PFSK-1 (cell line): ENCODE results near the gene CYB5D1.

Experiments
- FOXP2 ChIP-seq: optimal IDR thresholded peaks from 2 replicates; pipeline ENCODE3; 2011; ENCODE audit warnings: borderline replicate concordance, control low read depth, inconsistent platforms; ENCODE audit not compliant: insufficient read depth; ENCODE audit errors: extremely low read length, extremely low read depth
- POLR2AphosphoS5 ChIP-seq: IDR thresholded peaks from 2 replicates; pipeline ENCODE4 v1.6.1; 2012; ENCODE audit warnings: low read depth, mild to moderate bottlenecking, control low read depth, low read length, moderate library complexity
- REST ChIP-seq, 2 experiments: IDR thresholded peaks; 2 replicates each; pipeline versions ENCODE4 v1.6.1 to v1.8.0; 2011 to 2012; ENCODE audit warnings: low read depth in 2 of 2, low read length in 2 of 2, control low read depth in 1 of 2, inconsistent platforms in 1 of 2, mild to moderate bottlenecking in 1 of 2, moderate library complexity in 1 of 2; ENCODE audit not compliant: insufficient read depth in 1 of 2
- SIN3A ChIP-seq: IDR thresholded peaks from 2 replicates; pipeline ENCODE4 v1.6.1; 2012; ENCODE audit warnings: mild to moderate bottlenecking, low read length, moderate library complexity, borderline replicate concordance; ENCODE audit not compliant: insufficient read depth
- TAF1 ChIP-seq: IDR thresholded peaks from 2 replicates; pipeline ENCODE4 v1.6.1; 2012; ENCODE audit warnings: low read length, control low read depth, borderline replicate concordance; ENCODE audit not compliant: insufficient read depth

CYB5D1 gene

GRCh38 chr17:7893187-7893880 lies 35.5 kb downstream of the CYB5D1 start:
- TF ChIP-seq REST (IDR thresholded peaks at IDR 0.05; ENCODE audit: insufficient read depth in 1 of 2, low read depth in 2 of 2, low read length in 2 of 2) (no peak), SIN3A (no peak), FOXP2 (no peak), TAF1 (no peak), POLR2AphosphoS5 (no peak)

- TF ChIP-seq SIN3A (no peak), POLR2AphosphoS5 (no peak), FOXP2 (no peak), TAF1 (no peak), REST (IDR thresholded peaks at IDR 0.05; ENCODE audit: insufficient read depth in 1 of 2, low read depth in 2 of 2, low read length in 2 of 2) (no peak)
Observed at GRCh38 chr17:7894226-7894625, 36.4 kb downstream of the CYB5D1 start.

- TF ChIP-seq TAF1 (no peak), SIN3A (no peak), POLR2AphosphoS5 (no peak), REST (IDR thresholded peaks at IDR 0.05; ENCODE audit: insufficient read depth in 1 of 2, low read depth in 2 of 2, low read length in 2 of 2) (no peak), FOXP2 (no peak)
Observed at GRCh38 chr17:7894866-7895265, 37.1 kb downstream of the CYB5D1 start.

GRCh38 chr17:7897090-7897489 lies 39.3 kb downstream of the CYB5D1 start:
- TF ChIP-seq REST (IDR thresholded peaks at IDR 0.05; ENCODE audit: insufficient read depth in 1 of 2, low read depth in 2 of 2, low read length in 2 of 2) (no peak), TAF1 (no peak), FOXP2 (no peak), SIN3A (no peak), POLR2AphosphoS5 (no peak)

GRCh38 chr17:7897773-7898172 lies 40.0 kb downstream of the CYB5D1 start:
- TF ChIP-seq SIN3A (no peak), REST (IDR thresholded peaks at IDR 0.05; ENCODE audit: insufficient read depth in 1 of 2, low read depth in 2 of 2, low read length in 2 of 2) (no peak), FOXP2 (no peak), TAF1 (no peak), POLR2AphosphoS5 (no peak)
